Activated T-cell treated with anti-CD3 and anti-CD28 coated beads for 1 hour (primary cell): Measurements from ENCODE around the gene PALB2.
A peak's percentile ranks its signal among the peaks of the same experiment; 100 is the strongest.

Experiments
- DNase-seq: peaks from one replicate; pipeline ENCODE4 v3.0.0-alpha.2; 2020; ENCODE audit warnings: low read depth

Gene PALB2

GRCh38 chr16:23581764-23582163 is 59.3 kb downstream of the PALB2 start:
- DNase-seq = no peak

DNA sequence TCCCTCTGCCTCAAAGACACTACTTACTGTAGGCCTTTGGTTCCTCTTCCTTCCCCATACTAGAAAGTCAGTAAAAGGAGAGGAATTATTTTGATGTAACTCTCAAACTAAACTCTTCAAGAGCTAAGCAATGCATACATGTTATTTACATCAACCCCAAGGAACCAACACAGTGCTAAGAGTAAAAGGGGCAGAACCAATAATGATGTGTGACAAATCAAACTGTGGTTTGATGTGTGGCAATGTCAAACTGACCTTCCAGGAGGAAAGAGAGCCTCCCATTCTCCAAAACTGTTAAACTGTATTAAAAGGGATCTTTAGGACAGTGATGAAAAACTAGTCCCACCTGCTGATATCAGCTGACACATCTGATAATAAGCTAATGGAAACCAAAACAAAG is 60.7 kb downstream of the PALB2 start:
- no peak for DNase-seq

- no peak for DNase-seq
Observed at GRCh38 chr16:23579371-23579770, 61.7 kb downstream of the PALB2 start.

GRCh38 chr16:23578101-23578830 is 62.8 kb downstream of the PALB2 start:
- DNase-seq = no peak

DNA sequence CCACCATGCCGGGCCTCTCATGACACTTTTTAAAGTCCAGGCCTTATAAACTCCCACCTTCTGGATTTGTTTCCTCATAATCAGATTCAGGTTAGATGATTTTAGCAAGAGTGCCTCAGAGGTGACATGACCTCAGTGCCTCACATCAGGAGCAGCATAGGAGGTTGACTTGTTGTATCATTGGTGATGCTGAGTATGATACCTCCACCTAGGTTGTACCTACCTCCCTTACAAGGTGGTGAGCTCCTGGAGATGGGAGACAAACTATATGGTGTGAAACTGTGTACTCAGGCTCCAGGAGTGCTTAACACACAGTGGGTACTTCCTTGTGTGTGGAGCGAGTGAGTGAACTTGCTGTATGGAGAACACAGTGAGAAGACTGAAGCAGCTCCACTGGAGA is 63.6 kb downstream of the PALB2 start:
- no peak for DNase-seq

- no peak for DNase-seq
Observed at GRCh38 chr16:23575834-23576233, 65.3 kb downstream of the PALB2 start.

DNA sequence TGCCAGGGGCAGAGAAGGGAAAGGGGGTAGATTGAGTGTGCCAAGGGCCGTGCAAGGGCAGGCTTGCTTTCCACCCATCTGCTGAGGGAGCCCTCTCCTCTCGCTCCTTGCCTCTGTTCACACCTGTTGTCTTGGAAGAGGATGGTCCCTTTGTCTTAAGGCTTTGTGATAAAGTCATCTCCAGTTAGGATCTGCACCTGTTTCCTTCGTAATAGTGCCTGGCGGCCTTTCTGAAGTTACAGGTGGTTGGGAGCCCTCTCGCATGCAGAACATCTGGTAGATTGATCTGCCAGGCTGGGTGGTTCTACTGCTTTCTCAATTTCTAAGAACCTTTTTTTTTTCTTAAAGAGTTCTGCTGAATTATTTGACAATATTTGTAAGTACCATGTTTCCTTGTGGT is 67.3 kb downstream of the PALB2 start:
- DNase-seq = no peak

- DNase-seq = no peak
Observed at GRCh38 chr16:23572394-23572793, 68.7 kb downstream of the PALB2 start.

- DNase-seq = no peak
Observed at GRCh38 chr16:23571895-23572294, 69.2 kb downstream of the PALB2 start.

- DNase-seq = no peak
Observed at GRCh38 chr16:23570992-23571632, 70.0 kb downstream of the PALB2 start.

- DNase-seq = no peak
Observed at GRCh38 chr16:23567602-23568001, 73.5 kb downstream of the PALB2 start.

GRCh38 chr16:23566724-23567123 is 74.4 kb downstream of the PALB2 start:
- no peak for DNase-seq

DNA sequence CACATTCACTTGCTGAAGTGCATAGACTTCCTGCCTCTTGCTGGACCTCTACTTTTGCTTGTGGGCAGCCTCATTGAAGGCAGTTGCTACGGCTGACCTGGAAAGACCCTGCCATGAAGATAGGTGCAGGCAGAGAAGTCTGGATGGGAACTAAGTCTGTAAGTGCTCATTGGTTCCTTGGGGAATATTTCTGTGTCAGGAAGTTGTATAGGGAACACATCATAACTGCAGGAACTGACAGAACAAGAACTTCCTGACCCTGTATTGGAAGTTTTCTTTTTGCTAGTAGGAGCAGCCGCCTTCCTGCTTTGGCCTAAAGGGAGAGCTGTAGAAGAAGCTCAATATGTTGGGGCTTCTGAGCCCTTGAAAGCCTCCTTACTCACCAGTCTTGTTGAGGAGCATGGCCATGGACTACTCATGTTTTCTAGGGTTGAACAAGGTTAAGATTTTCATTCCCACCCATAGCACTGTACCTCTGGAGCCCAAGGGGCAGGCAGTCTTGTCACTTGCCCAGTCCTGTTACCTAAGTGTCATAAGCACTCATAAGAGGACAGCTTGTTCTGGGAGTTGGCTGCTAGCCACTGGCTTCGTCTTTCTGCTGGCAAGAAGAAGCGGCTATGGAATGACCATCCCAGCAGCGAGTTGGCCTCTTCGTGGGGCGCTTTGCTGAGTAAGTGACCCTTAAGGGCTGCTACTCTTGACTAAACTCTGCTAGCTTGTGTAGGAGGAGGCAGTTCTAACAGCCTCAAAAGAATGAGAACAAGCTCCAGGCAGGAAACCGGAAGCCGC is 76.3 kb downstream of the PALB2 start:
- DNase-seq = no peak

DNA sequence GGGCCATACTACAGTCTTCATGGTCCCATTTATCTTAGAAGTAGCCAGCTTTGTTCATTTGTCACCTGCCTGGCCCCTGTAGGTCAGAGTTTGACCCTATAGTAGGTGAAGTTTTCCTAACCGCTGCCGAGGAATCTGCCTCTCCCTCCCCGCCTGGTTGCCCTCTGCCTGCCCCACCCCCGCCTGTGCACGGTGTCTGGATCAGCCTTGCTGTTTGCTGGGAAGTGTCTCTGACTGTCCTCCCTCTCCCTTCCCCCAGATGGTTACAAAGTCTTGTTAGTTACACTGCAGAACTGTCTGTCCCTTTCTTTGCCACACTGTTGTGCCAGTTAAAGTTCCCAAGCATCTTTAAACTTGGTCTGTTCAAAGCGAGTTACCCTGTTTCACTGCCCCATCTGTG is 77.9 kb downstream of the PALB2 start:
- DNase-seq = no peak

DNA sequence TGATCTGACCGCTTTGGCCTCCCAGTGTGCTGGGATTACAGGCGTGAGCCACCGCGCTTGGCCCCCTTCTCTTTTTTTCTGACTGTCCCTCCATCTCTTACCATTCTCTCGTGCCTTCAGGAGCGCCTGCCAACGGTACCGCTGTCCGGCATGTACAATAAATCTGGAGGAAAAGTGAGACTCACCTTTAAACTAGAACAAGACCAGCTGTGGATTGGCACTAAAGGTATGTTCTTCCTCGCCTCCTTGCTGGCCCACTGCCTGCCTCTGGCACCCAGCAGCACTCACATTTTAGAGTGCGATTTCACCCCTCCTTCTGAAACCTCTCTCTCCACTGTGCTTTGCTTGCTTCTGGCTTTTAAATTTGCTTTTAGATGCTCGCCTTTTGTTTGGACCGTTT is 78.6 kb downstream of the PALB2 start:
- DNase-seq = no peak

DNA sequence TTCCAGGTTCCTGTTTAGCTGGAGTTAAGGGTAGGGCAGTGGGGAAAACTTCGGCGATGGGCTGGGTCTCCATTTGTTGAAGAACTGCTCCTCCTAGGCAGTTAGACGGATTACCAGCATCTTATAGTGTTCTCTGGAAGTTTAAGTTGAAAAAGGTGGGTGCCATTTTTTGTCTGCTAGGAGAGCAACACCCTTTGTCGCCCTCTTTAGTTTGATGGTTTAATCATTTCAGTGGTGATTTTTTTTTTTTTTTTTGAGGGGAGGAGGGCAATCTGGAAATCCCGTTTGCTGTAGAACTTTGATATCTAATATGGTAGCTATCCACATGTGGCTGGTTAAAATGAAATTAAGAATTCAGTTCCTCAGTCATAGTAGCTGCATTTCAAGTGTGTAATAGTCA is 79.5 kb downstream of the PALB2 start:
- no peak for DNase-seq

DNA sequence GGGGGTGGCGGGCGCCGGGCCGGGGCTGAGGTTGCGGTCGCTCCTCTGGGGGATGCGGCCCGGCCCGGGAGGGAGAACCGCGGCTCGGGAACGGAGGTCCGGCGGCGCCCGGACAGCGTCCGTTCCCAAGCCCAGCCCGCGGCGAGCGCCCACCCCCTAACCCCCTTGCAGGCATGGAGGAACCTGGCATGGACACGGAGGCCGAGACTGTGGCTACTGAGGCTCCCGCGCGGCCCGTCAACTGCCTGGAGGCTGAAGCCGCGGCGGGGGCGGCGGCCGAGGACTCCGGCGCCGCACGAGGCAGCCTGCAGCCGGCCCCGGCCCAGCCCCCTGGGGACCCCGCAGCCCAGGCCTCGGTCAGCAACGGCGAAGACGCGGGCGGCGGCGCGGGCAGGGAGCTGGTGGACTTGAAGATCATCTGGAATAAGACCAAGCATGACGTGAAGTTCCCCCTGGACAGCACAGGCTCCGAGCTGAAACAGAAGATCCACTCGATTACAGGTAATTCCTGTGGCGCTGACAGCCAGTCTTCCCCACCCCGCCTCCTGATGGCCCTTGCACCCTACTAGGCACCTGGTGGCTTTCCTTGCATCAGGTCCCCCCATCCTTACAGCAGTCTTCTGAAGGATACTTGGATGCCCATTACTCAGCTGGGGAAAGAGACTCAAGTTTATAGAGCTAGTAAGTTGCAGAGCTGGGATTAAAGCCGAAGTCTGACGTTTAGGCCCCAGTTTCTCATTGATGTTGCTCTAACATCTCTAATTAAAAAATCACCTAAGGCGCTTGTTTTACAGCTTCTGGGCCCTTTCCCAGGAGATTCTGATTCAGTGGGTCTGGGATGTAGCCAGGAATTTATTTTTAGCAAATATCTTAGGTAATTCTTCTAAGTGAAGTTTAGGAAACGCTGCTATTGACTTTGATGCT is 83.1 kb downstream of the PALB2 start:
- no peak for DNase-seq

GRCh38 chr16:23556881-23557778 is 84.0 kb downstream of the PALB2 start, which contains the start of the genes EARS2 and UBFD1:
Gene EARS2, minus strand, starts transcription at chr16:23557350. Its CDS starts 7 bp downstream, at chr16:23557343.
Gene UBFD1, plus strand, starts transcription at chr16:23557727. Its CDS starts 16 bp downstream, at chr16:23557743.
- DNase-seq = peak; percentile 89

GRCh38 chr16:23554536-23554935 is 86.6 kb downstream of the PALB2 start:
- no peak for DNase-seq
